HG03039 (cell line): Measurements from ENCODE around the gene MAST3.
A peak's percentile ranks its signal among the peaks of the same experiment; 100 is the strongest.

ENCODE experiments used
- ATAC-seq: cut with Tn5 transposase; IDR thresholded peaks from one replicate; pipeline ENCODE4 v1.9.1; 2021; ENCODE audit warnings: mild to moderate bottlenecking, moderate library complexity; ENCODE audit not compliant: unreplicated experiment

Gene MAST3

DNA sequence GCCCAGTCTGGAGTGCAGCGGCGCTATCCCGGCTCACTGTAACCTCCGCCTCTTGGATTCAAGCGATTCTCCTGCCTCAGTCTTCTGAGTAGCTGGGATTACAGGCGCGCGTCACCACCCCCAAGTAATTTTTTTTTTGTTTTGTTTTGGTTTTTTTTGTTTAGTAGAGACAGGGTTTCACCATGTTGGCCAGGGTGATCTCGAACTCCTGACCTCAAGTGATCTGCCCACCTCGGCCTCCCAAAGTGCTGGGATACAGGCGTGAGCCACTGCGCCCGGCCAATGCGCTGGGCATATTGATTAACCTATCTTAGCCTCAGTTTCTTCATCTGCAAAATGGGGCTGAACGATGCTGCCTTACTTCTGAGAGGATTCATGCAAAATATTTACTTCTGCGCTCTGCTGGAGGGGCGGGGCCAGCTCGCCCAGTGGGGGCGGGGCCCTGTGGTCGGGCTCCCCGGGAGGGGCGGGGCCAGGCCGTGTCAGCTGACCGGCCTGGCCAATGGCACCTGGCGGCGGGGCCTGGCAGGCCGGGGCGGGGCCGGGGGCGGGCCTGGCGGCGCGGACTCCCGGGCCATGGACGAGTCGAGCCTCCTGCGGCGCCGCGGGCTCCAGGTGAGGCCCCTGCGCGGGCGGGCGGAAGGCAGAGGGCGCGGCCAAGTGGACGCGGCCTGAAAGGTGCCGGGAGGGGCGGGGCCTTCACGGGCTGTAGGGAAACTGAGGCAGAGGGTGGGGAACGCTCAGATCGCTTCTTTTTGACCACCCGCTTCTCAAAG lies at the start of gene MAST3:
Gene MAST3, plus strand, starts transcription at position 562 of the 776 bp plus-strand sequence. Its CDS starts 15 bp downstream, at position 577.
- peak; percentile 46 for ATAC-seq

GRCh38 chr19:18049385-18049784 lies 48.2 kb upstream of the MAST3 start:
- ATAC-seq, result no peak

DNA sequence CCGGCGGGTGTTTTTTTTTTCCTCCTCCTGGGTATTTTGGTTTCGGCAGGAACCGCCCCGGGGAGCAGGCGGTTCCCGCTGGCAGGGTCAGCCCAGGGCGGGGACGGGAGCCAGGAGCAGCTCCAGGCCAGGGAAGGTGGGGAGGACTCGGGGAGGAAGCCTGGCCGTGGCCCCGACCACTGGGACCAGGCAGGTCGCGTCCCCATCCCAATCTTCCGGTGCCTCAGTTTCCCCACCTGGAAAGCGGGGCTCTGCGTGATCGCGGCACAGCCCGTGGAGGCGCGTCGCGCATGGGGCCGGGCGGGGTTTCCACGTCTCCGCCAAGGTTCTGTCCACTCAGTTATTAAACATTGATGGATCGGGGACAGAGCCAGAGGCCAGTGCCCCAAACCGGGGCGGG lies 45.7 kb upstream of the MAST3 start:
- no peak for ATAC-seq

GRCh38 chr19:18053576-18054219 lies 43.9 kb upstream of the MAST3 start:
- ATAC-seq, result no peak

DNA sequence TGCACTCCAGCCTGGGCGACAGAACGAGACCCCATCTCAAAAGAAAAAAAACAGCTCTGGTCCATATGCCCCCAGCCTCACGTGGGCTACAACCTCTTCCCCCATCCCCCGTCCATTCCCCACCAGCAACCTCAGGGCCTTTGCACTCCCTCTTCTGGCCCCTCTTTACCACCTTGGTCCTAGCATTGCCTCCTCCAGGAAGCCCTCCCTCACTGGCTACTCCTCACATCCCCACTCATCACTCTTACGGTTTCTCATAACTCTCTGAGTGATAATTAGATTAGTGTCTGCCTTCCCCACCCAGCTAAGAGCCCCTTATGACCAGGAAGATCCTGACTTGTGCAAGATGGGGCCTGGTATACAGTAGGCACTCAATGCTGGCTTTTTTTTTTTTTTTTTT lies 41.6 kb upstream of the MAST3 start:
- no peak for ATAC-seq

- ATAC-seq, result no peak
These were observed 40.0 kb upstream of the MAST3 start for GRCh38 chr19:18057557-18057956.

GRCh38 chr19:18058208-18059009 lies 39.2 kb upstream of the MAST3 start:
- ATAC-seq, result no peak

- no peak for ATAC-seq
These were observed 38.3 kb upstream of the MAST3 start for GRCh38 chr19:18059297-18059696.

- no peak for ATAC-seq
These were observed 37.7 kb upstream of the MAST3 start for GRCh38 chr19:18059902-18060301.

DNA sequence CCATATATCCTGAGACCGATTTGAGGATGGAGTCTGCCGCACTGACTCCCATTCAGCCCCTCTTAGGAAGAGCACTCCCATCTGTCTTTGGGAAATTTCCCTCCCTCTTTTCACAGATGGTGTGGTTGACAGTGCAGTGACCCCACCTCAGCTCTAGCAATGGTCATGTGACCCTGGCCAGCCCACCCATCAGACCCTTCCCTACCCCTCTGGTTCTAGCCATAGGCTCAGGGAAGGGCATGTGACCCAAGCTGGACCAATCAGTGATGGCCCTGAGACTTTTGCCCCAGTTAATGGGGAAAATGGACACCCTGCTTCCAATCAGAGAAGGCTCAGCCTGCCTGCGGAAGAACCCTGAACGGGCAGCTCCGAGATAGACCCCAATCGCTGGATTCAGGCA lies 37.1 kb upstream of the MAST3 start:
- no peak for ATAC-seq

GRCh38 chr19:18062028-18062427 lies 35.5 kb upstream of the MAST3 start:
- no peak for ATAC-seq

GRCh38 chr19:18063463-18063862 lies 34.1 kb upstream of the MAST3 start:
- no peak for ATAC-seq

DNA sequence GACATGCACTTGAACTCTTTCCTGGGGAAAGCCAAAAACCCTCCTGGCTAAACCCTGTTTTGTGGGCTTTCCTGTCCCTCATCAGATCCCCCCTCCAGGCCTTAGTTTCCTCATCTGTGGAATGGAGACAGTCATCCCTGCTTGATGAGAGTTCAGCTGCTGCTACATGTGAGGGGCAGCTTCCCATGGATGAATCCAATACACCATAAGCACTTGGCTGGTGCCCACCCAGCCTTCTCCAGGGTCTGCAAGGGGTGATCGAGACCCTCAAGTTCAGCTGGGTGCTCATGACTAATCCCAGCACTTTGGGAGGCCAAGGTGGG lies 32.4 kb upstream of the MAST3 start:
- no peak for ATAC-seq

DNA sequence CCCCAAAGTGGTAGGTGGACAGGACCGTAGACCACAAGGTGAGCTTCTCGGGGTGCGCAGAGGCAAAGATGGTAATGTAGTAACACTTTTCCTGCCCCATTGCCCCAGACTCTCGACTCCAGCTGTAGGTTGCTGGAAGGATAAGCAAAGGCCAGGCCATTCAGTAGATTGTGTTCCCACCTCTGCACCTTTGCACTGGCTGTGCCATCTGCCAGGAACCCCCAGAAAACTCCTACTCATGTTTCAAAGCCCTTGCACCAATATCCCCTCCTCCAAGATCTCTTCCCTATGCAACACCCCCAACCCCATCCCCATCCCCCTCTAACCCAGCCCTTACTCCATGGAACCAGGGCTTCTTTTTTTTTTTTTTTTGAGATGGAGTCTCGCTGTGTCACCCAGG lies 29.2 kb upstream of the MAST3 start:
- ATAC-seq, result no peak

DNA sequence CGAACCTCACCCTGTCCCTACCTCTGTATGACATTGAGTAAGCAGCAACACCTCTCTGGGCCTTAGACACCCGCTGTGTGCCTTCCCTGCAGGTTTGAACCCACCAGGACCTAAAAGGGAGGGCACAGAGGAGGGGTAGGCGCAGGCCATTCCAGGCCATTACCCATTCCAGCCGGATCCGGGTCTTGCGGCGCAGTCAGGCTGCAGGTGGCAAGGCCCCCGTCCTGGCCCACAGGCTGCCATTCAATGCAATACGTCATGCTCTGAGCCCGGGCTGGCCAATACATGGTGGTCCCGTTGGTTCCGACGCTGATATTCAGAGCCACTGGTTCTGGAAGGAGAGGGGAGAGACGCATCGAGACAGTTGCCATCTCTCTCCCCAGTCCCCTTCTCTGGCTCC lies 28.2 kb upstream of the MAST3 start:
- ATAC-seq, result no peak

DNA sequence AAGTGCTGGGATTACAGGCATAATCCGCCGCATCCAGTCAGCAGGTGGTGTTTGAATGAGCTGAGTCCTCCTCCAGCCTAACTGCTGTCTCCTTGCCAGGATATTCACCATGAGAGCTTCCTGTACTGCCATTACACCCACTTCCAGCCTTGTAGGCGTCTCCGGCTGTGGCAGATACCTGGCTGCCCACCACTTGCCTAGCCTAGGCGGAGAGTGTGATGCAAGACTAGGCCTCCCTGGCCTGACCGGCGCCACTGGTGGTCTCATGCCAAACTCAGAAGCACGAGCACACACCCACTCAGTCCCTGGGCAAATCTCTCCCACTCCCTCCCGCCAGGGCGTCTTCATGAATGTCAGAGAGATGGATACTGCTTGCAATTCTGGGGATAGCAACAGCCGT lies 27.4 kb upstream of the MAST3 start:
- no peak for ATAC-seq

GRCh38 chr19:18072335-18072734 lies 25.2 kb upstream of the MAST3 start:
- ATAC-seq, result no peak

GRCh38 chr19:18073197-18073596 lies 24.4 kb upstream of the MAST3 start:
- no peak for ATAC-seq

GRCh38 chr19:18074192-18074591 lies 23.4 kb upstream of the MAST3 start:
- ATAC-seq, result no peak

DNA sequence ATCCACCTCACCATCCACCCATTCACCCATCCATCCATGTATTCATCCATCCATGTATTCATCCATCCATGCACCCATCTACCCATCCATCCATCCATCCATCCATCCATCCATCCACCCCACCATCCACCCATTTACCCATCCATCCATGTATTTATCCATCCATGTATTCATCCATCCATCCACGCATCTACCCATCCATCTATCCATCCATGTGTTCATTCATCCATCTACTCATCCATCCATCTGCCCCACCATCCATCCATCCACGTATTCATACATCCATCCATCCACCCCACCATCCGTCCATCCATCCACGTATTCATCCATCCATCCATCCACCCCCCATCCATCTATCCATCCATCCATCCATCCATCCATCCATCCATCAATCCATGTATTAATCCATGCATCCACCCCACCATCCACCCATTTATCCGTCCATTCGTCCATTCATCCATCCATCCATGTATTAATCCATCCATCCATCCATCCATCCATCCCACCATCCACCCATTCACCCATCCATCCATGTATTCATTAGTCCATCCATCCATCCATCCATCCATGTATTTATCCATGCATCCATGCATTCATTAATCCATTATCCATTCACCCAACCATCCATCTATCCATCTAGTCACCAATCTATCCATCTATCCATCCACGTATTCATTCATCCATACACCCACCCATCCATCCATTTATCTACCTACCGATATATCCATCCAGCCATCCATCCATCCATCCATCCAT lies 13.5 kb upstream of the MAST3 start:
- ATAC-seq, result no peak
